Stimulated activated CD4-positive, alpha-beta T cell treated with anti-CD3 and anti-CD28 coated beads, Interleukin-4, amount 100 ng/mL, for 24 hours (primary cell): ENCODE data around the gene DOCK1.

Experiments
- DNase-seq: peaks from one replicate; pipeline ENCODE4 v3.0.0-alpha.2; 2020

The DOCK1 gene

DNA sequence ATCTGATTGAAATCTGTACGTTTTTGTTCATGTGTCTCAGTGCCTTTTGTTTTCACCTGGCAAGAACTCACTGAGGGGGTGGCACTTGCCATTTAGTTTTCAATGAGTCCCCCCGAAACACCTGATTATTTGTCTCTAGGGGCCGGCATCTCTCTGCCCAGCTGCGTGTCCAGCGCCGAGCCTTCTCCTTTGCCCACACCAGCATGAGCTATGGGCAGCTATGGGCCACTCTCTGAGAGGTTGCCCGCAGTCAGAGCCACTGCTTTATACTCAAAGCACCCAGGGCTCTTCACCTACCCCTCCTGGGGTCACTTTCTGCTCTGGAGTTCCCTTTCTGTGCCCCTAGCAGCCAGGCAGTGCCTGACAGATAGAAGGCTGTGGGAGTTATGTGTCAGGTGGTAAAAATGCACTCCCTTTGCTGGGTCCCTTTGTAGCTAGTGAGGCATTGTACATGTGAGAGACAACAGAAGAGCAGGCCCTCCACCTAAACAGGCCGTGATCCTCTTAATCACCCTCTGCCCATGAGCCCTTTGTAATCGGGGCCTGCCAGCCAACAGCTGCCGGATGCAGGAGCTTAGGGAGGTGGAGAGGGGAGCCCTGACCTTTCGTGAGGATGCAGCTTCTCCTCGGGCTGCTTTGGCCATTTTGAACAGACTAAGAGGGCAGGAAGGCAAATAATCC lies 510.8 kb downstream of the DOCK1 start:
- DNase-seq: no peak

DNA sequence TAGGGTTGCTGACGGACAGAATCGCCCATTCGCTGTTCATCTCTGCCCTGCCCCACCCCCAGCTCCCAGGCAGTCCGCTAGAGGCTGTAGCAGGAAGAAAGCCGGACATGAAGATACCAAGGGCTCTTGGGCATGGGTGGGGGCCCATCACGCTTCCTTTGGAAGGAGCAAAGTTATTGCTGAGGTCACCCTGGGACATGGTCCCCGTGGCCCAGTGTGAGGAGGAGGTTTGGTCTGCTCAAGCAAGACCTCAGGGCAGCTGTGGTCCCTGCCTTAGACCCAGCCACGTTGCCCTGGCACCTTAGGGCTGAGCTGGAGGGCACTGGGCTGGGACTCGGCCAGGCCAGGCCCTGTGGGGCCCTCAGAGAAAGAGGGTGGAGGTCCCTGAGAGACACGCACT lies 511.8 kb downstream of the DOCK1 start:
- no peak for DNase-seq

DNA sequence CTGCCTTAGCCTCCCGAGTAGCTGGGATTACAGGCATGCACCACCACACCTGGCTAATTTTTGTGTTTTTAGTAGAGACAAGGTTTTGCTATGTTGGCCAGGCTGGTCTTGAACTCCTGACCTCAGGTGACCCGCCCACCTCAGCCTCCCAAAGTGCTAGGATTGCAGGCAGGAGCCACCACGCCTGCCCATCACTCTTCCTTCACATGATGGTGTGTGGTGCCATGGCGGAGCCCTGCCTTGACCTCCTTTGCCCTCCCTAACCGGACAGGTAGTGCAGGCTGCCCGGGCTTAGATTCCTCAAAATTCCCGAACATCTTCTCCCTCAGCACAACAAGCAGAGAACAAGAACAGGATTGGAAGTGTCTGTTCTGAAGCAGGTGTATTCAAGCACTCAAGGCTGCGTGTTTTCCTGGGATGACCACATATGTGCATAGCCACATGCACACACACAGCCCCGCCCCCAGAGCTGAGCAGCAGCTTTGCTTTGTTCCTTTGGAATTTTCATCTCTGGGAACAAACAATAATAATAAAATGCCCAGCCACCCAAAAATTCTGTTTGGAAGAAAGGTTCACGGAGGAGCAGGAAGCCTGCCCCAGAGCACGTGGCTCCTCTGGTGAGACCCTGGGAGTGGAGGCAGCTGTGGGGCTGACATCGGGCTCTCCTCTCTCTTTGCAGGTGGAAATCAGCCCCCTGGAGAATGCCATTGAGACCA lies 512.6 kb downstream of the DOCK1 start:
- DNase-seq: no peak

DNA sequence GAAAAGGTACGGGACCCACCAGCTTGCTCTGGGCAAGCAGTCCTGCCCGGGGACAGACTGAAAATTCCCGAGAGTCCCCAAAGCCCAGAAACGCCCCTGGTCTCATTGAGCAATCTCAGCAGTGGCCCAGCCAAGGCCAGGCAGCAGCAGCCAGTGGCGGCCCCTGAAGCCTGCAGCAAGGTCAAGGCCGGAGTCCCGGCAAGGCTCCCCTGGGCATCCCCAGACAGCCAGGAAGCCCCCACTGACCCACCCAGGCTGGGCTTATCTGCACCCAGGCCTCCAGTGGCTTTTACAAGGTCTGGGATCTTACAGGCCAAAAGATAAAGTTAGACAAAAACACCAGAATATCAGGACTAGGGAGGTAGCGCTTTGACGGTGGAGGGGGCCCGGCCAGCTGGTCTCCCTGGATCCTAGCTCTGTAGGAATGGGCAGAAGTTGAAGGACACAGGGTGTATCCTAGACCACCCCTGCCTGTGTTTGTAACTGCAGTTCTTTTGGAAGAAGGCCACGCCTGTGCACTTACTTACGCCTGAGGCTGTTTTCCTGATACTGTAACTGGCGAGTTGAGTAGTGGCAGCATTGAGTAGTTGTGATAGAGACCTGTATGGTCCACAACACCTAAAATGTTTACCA lies 513.4 kb downstream of the DOCK1 start:
- no peak for DNase-seq

DNA sequence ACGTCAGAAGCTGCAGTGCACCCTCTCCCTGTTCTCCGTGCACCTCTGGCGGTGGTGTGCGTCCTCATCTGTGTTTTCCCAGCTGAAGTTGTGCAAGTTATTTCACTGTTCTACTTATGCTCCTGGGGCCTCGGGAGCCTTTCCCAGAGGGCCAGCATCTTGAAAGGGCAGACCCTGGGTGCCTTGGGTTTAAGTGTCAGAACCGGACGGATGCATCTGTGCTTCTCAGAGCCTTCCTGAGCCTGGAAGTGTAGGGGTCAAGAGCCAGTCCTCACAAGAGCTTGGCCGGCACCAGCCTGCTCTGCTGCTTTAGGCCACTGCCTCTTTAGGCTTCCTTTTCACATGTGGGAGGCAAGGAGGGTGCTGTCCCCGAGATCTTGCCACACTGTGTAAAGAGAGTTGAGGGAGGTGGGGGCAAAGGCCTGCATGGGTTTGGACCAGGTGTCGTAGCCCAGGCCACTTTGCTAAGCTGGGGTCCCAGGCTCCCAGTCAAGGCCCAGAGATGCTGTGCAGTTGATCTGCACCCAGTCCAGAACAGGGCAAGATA lies 515.0 kb downstream of the DOCK1 start:
- DNase-seq: no peak

DNA sequence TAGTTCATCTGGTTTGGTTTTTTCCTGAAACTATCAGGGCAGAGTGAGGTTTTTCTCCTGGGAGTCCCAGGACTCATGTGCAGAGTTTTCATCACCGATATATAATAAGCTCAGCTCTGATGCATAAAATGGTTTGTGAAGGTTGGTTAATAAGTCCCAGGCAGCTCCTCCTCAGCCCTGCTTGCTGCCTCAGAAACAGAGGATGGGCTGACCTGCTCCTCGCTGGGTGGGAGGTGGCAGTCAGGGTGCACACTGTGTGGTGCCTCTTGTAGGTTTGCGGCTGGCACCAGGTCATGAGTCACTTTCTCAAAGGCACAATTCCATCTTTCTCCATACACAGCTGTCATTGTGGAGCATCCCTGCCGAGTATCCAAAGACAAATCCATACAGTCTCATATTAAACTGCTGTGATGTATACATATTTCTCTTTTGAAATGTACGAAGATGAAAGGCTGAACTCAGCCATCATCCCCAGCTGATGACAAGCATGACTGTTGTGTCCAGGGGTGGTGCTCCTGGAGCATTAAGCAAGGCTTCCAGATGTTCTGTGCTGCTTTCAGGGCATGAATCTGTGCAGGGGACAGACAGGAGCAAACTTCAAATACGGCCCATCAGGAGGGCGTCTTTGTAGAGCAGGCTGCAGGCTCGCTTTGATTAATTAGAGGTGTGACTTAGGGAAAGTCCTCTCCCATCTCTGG lies 518.1 kb downstream of the DOCK1 start:
- DNase-seq: no peak

DNA sequence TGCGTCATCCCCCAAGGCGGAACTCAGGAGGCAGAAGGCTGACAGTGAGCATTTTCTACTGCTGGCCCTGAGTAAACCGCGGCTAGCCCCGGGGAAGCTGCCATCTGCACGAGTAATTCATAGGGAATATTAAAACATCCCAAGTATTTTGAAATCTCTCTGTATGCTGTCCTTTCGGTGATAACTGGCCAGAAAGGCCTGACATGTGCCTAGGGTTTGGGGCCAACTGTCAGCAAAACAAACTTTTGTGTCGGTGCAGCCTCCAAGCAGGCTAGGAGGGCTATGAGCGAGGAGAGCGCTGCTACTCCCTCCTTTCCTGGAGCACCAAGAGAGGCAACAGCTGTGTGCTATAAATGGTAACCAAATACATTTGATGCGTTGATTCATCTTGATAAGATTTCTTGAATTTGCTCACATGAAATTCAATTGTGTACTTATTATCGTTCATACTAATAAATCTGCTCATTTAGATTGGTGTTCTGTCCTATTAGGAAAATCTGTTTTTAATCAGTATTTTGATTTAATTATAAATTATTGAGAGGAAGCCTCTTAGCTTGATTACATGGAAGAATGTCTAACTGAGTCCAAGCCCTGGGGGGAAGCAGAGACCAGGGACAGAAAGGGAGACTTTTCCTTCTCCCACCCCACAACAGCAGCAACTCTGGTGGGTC lies 519.5 kb downstream of the DOCK1 start:
- no peak for DNase-seq

DNA sequence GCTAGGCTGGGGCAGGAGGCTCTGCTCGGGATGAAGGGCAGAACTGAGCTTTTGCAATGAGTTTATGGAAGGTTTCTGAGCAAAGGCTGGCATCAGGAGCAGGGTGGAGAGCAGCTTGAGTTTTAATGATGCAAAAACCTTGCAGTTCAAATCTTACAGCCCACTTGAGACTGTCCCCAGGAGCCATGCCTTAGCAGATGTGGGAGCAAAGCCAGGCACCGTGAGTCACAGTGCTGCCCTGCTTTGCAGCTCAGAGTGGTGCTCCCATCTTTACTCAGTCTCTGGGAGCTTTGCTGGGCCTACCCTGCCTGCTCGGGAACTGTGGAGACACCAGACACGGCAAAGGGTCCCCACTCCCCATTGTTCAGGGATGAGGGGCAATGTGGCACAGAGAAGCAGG lies 521.5 kb downstream of the DOCK1 start:
- no peak for DNase-seq

DNA sequence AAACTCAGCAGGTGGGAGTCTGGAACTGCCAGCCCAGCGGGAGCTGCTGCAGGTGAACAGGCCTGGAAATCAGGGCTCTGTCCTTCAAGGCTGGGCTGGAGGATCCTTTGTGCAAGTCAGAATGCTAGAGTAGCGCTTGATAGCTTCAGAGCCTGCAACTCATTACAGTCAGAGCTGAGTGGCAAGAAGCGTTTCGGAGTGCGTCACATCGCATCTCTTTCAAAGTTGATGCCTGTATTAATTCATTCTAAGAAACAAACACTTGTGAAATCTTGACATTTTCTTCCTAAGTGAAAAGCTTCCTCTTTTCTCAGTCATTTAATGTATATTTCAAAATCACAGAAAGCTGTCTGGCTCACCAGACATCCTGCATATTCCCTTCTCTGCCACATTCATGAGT lies 522.7 kb downstream of the DOCK1 start:
- no peak for DNase-seq

DNA sequence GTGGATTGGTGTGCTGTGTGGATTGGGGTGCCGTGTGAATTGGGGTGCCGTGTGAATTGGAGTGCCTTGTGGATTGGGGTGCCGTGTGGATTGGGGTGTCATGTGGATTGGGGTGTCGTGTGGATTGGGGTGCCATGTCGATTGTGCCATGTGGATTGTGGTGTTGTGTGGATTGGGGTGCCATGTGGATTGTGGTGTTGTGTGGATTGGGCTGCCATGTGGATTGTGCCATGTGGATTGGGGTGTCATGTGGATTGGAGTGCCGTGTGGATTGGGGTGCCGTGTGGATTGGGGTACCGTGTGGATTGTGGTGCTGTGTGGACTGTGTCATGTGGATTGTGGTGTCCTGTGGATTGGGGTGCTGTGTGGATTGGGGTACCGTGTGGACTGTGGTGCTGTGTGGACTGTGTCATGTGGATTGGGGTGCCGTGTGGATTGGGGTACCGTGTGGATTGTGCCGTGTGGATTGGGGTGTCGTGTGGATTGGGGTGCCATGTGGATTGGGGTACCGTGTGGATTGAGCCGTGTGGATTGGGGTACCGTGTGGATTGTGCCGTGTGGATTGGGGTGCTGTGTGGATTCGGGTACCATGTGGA lies 523.3 kb downstream of the DOCK1 start:
- no peak for DNase-seq

DNA sequence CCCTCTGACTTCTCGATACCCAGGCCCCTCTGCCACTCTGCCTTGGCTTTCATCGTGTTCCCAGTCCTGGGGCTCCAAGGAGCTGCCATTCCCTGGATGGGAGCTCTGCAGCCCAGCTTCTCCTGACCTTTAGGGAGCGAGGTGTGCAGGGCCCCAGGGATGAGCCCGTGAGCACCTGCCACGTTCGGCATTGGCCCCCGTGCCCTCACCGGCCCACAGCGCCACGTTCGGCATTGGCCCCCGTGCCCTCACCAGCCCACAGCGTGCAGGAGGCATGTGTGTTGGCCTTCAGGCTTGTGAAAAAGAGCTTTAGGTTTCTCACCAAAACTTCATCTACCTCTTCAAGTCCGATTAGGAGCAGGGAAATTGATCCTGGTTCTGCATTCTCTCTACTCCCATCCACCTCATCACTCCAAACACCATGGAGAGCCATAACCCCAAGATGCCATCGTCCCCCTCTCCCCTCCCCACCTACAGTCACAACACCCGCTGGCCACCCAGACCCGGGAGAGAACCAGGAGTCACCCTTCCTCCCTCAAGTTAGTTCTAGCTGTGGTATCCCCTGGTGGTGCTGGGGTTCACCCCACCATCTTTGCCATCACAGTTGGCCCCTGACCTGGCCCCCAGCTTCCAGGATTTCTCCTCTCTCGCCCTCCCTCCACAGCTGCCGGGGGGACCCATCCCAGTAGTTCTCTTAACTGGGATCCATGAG lies 524.5 kb downstream of the DOCK1 start:
- DNase-seq: no peak

DNA sequence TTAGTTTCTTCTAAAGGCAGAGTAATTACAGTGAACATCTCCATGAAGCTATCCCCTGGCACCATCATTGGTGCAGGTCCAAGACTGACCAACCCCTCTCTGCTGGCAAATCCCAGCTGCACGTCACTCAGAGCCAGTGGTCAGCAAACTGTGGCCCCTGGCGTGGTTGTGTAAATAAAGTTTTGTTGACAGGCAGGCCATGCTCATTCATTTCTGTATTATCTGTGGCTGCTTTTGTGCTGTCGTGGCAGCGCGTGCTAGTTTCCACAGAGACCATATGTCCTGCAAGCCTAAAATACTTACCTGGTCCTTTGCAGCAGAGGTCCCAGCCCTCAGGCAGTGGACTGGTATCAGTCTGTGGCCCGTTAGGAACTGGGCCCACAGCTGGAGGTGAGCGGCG lies 526.3 kb downstream of the DOCK1 start:
- no peak for DNase-seq

DNA sequence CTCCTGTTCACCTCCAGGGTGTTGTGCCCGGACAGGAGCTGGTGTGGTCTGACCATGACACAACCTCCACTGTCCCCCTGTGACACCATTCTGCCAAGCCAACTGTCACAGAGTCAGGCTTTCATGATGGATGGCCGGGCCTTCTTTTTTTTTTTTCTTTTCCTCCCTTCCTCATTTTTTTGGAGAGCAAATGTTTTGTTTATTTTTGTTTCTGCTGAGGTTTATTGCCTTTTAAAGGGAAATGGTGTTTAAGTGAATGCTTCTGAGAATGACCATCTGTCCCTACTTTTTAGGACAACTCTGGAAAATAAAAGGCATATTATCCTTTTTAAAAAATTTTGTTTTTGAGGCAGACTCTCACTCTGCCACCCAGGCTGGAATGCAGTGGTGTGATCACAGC lies 528.8 kb downstream of the DOCK1 start:
- no peak for DNase-seq

DNA sequence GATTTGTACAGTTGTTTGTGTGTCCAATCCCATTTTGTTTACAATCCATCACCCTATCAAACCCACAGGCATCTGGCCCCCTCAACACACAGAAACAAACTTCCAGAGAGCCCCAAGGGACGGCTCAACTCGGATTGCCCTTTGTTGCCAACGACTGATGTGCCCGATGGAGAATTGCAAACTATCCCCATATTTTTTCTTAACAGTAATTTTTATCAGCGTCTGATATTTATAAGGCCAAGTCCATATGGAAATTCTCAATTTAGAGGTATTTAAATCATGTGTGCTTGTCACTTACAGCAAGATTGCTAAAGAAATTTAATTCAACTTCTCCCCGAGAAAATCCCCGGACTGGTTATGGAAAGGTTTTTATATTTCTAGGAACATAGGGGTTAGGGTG lies 530.0 kb downstream of the DOCK1 start:
- DNase-seq: no peak

DNA sequence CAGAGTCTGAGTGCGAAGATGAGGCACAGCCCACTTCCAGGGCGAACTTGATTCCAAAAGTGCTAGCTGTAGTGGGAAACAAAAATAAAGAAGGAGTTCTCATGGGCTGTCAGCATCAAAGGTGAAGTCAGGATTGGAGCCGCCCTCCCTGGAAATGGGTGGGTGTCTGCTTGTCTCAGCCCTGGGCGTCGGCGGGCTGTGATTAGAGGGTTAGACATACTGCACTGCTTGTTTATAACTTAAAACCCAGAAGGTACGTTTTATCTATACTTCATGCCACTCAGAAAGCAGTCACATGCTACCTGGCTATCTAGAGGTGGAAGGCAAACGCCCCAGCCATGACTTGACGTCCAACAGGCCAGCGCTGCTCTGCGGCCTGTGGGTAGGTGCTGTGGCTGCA lies 535.1 kb downstream of the DOCK1 start:
- DNase-seq: no peak

DNA sequence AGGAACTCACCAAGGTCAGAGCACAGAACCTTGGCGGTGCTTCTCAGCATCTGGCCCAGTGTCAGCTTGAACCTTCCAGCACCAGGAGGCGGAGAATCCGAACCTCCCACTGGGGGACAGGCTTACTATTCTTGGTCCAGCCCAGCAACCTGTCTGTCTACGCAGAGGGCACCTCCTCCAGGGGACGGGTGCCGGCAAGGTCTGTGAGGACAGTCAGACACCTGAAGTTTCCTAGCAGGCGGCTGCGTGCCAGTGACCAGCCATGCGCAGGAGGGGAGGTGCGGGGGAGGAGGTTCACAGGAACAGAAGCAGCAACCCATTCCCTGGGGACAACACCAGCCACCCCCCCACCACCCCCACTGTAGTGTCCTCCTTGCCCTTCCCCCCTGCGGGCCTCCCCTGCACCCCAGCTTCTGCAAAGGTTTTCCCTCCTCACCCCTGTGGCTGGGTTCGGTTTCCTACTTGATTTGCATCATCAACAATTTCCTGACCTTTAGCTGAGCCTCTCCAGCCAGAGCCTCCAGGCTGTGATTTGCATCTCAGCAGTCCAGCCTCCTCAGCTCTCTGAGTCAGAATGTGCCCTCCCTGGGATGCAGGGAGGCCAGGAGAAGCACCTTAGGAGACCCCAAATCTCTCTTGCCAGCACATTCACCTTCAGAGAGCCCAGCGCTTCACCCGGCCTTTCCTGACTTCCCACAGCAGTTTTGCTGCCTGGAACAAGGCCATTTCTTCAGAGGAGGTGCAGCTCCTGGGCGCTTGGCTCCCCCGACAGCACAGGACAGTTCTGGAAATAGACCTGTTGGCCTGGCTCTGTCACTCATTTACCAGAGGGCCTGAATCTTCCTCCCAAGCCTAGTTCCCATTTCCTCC lies 536.4 kb downstream of the DOCK1 start:
- DNase-seq: no peak

DNA sequence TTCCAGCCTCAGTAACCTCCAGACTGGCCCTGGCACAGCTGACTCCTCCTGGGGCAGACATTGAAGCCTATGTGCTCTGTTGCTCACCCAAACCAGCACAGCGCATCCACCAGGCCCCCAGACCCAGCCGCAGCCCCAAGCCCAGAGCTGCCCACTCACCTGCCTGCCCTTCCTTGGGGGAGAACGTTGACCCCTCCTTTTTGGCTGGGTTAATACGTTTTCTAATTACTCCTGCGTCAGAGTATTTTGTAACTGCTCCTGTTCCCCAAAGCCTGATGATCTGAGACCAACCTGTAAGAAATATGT lies 536.9 kb downstream of the DOCK1 start:
- DNase-seq: no peak

DNA sequence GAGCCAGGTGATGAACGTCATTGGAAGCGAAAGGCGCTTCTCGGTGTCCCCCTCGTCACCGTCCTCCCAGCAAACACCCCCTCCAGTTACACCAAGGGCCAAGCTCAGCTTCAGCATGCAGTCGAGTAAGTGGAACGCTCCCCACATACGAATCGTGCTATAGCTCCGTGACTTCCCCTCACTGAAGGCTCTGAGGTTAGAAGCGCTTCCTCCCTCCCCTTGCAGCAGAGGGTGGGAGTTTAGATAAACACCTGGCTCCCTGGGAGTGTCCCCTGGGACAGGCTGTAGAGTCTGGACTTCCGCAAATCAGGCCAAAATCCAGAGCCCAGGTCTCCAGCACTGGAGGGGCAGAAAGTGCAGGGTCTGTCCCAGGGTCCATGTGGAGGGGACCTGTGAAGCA lies 538.9 kb downstream of the DOCK1 start:
- no peak for DNase-seq

DNA sequence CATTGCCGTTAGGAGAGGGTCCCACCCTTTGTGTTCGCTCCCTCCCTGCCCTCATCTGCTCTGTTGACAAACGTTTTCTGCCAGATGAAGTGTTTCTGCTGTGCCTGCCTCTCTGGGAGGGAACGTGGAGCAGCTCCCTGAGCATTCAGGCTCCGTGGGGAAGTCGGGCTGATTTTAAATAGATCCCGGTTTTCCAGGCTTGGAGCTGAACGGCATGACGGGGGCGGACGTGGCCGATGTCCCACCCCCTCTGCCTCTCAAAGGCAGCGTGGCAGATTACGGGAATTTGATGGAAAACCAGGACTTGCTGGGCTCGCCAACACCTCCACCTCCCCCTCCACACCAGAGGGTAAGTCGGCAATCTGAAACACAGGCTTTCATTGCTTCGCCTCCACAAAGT lies 542.0 kb downstream of the DOCK1 start:
- no peak for DNase-seq

DNA sequence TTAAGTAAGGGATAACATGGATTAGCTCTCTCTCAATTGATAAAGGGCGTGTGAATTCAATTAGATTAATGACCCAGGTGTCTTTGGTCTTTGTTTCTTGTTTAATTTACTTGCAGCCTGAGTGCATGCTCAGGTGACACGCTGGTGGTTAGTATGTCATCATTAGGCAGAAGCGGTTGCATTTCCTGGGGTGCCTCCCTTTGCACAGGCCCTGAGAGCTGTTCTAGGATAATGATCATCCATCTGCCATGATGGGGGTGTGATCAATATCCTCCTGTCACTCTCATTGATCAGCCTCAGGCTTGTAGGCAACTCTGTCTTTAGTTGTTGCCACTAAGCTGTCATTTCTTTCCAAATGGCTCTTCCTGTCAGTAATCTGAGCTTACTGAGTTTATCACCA lies 544.3 kb downstream of the DOCK1 start:
- DNase-seq: no peak

DNA sequence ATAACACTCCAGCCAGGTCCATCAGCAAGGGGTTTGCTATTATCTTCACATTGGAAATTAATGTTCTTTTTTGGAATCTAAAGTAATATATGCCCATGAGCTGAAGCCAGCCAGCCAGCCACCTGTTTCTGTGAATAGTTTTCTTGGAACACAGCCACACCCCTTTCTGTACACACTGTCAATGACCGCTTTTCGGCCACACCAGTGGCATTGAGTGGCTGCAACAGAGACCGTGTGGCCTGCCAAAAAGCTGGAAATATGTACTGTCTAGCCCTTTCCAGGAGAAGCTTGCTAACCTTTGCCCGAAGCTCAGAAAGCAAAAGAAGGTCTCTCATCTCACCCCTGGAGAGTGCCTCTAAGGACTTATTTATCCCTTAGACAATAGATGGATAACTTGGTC lies 545.4 kb downstream of the DOCK1 start:
- DNase-seq: no peak
